B cell (primary cell): Measurements from ENCODE around the gene MCEE. TPM values are rescaled to one million over a fixed set of nuclear protein-coding genes. Genes with fewer than 3 reads are reported as not detected.
A peak's percentile ranks its signal among the peaks of the same experiment; 100 is the strongest.

Experiments
- ATAC-seq: fragments of 200-7000 bp; cut with Tn5 transposase; one replicate; pipeline ENCODE4 v1.10.0; 2021; ENCODE audit warnings: low read depth, mild to moderate bottlenecking, moderate number of reproducible peaks, moderate library complexity
- CTCF ChIA-PET: fragments of 350-600 bp; sonication (Branson Sonifier 250); formaldehyde crosslinking; loops from one replicate; lab custom pipeline; 2021; ENCODE audit warnings: antibody characterized with exemption, inconsistent platforms; lab: Charles Lee
- POLR2A ChIA-PET: fragments of 350-600 bp; sonication (Branson Sonifier 250); formaldehyde crosslinking; loops from one replicate; lab custom pipeline; 2021; ENCODE audit warnings: antibody characterized with exemption; lab: Charles Lee
- DNase-seq: peaks from one replicate; pipeline ENCODE4 v3.0.0; 2013
- H2AFZ ChIP-seq: 2 replicates; pipeline ENCODE4 v1.6.1; 2012; ENCODE audit warnings: mild to moderate bottlenecking, low read depth, low read length; ENCODE audit not compliant: insufficient read depth, poor library complexity, severe bottlenecking
- H3K27ac ChIP-seq, 2 donors: 1 replicate in 1 of 2; 2 replicates in 1 of 2; pipeline ENCODE4 v1.5.1; 2012 to 2013; ENCODE audit warnings: low read length in 2 of 2, mild to moderate bottlenecking in 2 of 2, moderate library complexity in 1 of 2
- H3K27me3 ChIP-seq, 4 experiments: fragments of 200-600 bp in 1 of 4; sonication (generic) in 1 of 4; replicated peaks in 1 of 4; 1 replicate in 2 of 4; 2 replicates in 2 of 4; pipeline versions ENCODE4 v1.6.1 to v1.7.0; 2013 to 2016; ENCODE audit warnings: low read length in 3 of 4, mild to moderate bottlenecking in 2 of 4, mixed read lengths in 1 of 4, moderate library complexity in 1 of 4; ENCODE audit not compliant: insufficient read depth in 4 of 4, control insufficient read depth in 3 of 4; ENCODE audit errors: control extremely low read depth in 1 of 4
- H3K36me3 ChIP-seq, 2 experiments: replicated peaks in 1 of 2; 1 replicate in 1 of 2; 2 replicates in 1 of 2; pipeline versions ENCODE4 v1.6.1 to v1.7.1; 2013; ENCODE audit warnings: low read length in 1 of 2; ENCODE audit not compliant: insufficient read depth in 2 of 2, control insufficient read depth in 1 of 2; ENCODE audit errors: control extremely low read depth in 1 of 2, extremely low read depth in 1 of 2
- H3K4me1 ChIP-seq, 2 donors: fragments of 200-600 bp in 1 of 2; sonication (generic) in 1 of 2; 1 replicate in 1 of 2; 2 replicates in 1 of 2; pipeline versions ENCODE4 v1.5.1 to v1.6.1; 2013 to 2017; ENCODE audit warnings: low read length in 2 of 2; ENCODE audit not compliant: control insufficient read depth in 2 of 2, insufficient read depth in 2 of 2
- H3K4me2 ChIP-seq: replicated peaks from 2 replicates; pipeline ENCODE3; 2012; ENCODE audit warnings: mild to moderate bottlenecking, low read depth, low read length; ENCODE audit not compliant: poor library complexity, severe bottlenecking
- H3K4me3 ChIP-seq, 5 experiments: fragments of 200-600 bp in 1 of 5; sonication (generic) in 1 of 5; 1 replicate in 3 of 5; 2 replicates in 2 of 5; pipeline versions ENCODE4 v1.5.1 to v1.7.0; 2011 to 2016; ENCODE audit warnings: low read length in 4 of 5, mild to moderate bottlenecking in 4 of 5, low read depth in 2 of 5, control low read depth in 1 of 5, moderate library complexity in 1 of 5; ENCODE audit not compliant: insufficient read depth in 1 of 5; ENCODE audit errors: control extremely low read depth in 1 of 5, extremely low read depth in 1 of 5
- H3K79me2 ChIP-seq: fragments of 200-600 bp; sonication (generic); one replicate; pipeline ENCODE4 v1.6.0; 2016; ENCODE audit warnings: low read length; ENCODE audit not compliant: control insufficient read depth, insufficient read depth
- H3K9ac ChIP-seq: fragments of 200-600 bp; sonication (generic); 2 replicates; pipeline ENCODE4 v1.6.1; 2017; ENCODE audit warnings: mild to moderate bottlenecking, low read length, moderate library complexity
- H3K9me3 ChIP-seq, 3 donors: one replicate each; pipeline versions ENCODE4 v1.6.1 to v1.7.1; 2013; ENCODE audit warnings: low read length in 2 of 3; ENCODE audit not compliant: control insufficient read depth in 2 of 3, insufficient read depth in 1 of 3; ENCODE audit errors: control extremely low read depth in 1 of 3
- H4K20me1 ChIP-seq: 2 replicates; pipeline ENCODE4 v1.6.0; 2012; ENCODE audit warnings: mild to moderate bottlenecking, low read length; ENCODE audit not compliant: insufficient read depth, control insufficient read depth, poor library complexity, severe bottlenecking
- H3K27ac Mint-ChIP-seq: one replicate; pipeline ENCODE4 v1.8.0; 2021; ENCODE audit warnings: mixed read lengths
- H3K27me3 Mint-ChIP-seq: one replicate; pipeline ENCODE4 v1.8.0; 2021; ENCODE audit warnings: mixed read lengths
- H3K4me1 Mint-ChIP-seq: one replicate; pipeline ENCODE4 v1.8.0; 2021; ENCODE audit warnings: mixed read lengths
- H3K4me3 Mint-ChIP-seq: one replicate; pipeline ENCODE4 v1.8.0; 2021; ENCODE audit warnings: mixed read lengths
- H3K9me3 Mint-ChIP-seq: one replicate; pipeline ENCODE4 v1.8.0; 2022; ENCODE audit warnings: mixed read lengths; ENCODE audit not compliant: insufficient read depth
- EZH2 ChIP-seq: IDR thresholded peaks from 2 replicates; pipeline ENCODE4 v1.6.1; 2012; ENCODE audit warnings: borderline replicate concordance, low read depth, mild to moderate bottlenecking, moderate library complexity, low read length; ENCODE audit not compliant: insufficient read depth, poor library complexity, severe bottlenecking
- WGBS: methylation state at CpG from one replicate; pipeline ENCODE4 v1.1.5; 2013; ENCODE audit warnings: missing lambda C conversion rate; ENCODE audit not compliant: insufficient coverage; 5-methylcytosine and 5-hydroxymethylcytosine counted together
- intact Hi-C: fragments of 100-400 bp; cut with micrococcal nuclease; formaldehyde crosslinking; loops from one replicate; pipeline ENCODE4 v1.10.0; 2022
- polyA plus RNA-seq: library from polyadenylated mRNA; depleted of rRNA; stranded (reverse); fragments of >200 nt; gene quantifications from 2 replicates; pipeline ENCODE4 v1.2.3, GENCODE V29; 2012
- total RNA-seq, 2 donors: library from RNA; stranded (reverse); fragments of 120-200 nt in 1 of 2; gene quantifications; 1 replicate in 1 of 2; 2 replicates in 1 of 2; pipeline versions ENCODE4 v1.2.3 to v1.2.4, GENCODE V29; 2013 to 2022
- TF ChIP-seq, protein P1 (sequence below): fragments of 200-600 bp; IDR thresholded peaks from one replicate; pipeline ENCODE4 v1.8.0; 2022; ENCODE audit warnings: antibody characterized with exemption, mild to moderate bottlenecking

The MCEE gene
- total and polyA plus RNA-seq, 2 donors (not counting 1 experiment from before 2014, with no cell fraction given), result 13.1 to 17.6 TPM

- Histone ChIP-seq H3K79me2 (peaks cover 51% of the 10 kb centered on the region), H3K4me1 (peaks cover 77 to 78% of the 10 kb centered on the region in 2 donors), H3K4me3 (peak overlapping the region; percentile 58 to 99 (median 91)), H3K9ac (peak overlapping the region; percentile 97), H3K9me3 (no peaks in the 10 kb centered on the region), H3K36me3 (peaks cover 1 to 18% of the 10 kb centered on the region in 2 experiments), H3K4me2 (peak overlapping the region; percentile 96), H2AFZ (no peak overlapping the region), H3K27me3 (no peaks in the 10 kb centered on the region), H3K27ac (peak overlapping the region; percentile 98 to 99), H4K20me1 (no peaks in the 10 kb centered on the region)
- H3K4me1 Mint-ChIP-seq, result peaks cover 86% of the 10 kb centered on the region
- TF ChIP-seq EZH2, result no peak
- TF ChIP-seq, protein P1, sequence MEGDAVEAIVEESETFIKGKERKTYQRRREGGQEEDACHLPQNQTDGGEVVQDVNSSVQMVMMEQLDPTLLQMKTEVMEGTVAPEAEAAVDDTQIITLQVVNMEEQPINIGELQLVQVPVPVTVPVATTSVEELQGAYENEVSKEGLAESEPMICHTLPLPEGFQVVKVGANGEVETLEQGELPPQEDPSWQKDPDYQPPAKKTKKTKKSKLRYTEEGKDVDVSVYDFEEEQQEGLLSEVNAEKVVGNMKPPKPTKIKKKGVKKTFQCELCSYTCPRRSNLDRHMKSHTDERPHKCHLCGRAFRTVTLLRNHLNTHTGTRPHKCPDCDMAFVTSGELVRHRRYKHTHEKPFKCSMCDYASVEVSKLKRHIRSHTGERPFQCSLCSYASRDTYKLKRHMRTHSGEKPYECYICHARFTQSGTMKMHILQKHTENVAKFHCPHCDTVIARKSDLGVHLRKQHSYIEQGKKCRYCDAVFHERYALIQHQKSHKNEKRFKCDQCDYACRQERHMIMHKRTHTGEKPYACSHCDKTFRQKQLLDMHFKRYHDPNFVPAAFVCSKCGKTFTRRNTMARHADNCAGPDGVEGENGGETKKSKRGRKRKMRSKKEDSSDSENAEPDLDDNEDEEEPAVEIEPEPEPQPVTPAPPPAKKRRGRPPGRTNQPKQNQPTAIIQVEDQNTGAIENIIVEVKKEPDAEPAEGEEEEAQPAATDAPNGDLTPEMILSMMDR, result no peak
- ChIA-PET CTCF (interaction anchor here (0.9 to 6.7 kb wide), 5 partner anchors 10 to 85 kb away, joined by 5 to 43 read pairs (median 5); no protein-coding TSS in a partner anchor), POLR2A (interaction anchor here (5.9 kb wide), 1 partner anchor 61 kb away, joined by 52 read pairs; the partner anchor contains the start of genes MCEE and MPHOSPH10)
- peak overlapping the region; percentile 100 for H3K27ac Mint-ChIP-seq
- no peaks in the 10 kb centered on the region for H3K27me3 Mint-ChIP-seq
- H3K9me3 Mint-ChIP-seq, result no peaks in the 10 kb centered on the region
- intact Hi-C loops, result loop anchor here (2.0 to 5.0 kb wide), 5 partner anchors 21 to 822 kb away; partner anchors contain the start of genes ANKRD53, TIA1 and ZNF638
- WGBS, result 0% methylated on average over 1 of the region's 5 CpGs
- peak overlapping the region; percentile 99 for H3K4me3 Mint-ChIP-seq
- DNase-seq, result no peak
- no peak for ATAC-seq
Observed at GRCh38 chr2:71069376-71069775, 60.7 kb downstream of the MCEE start.
